ENCODE results near the gene CADPS. TPM values are rescaled to one million over a fixed set of nuclear protein-coding genes. Genes with fewer than 3 reads are reported as not detected.
A peak's percentile ranks its signal among the peaks of the same experiment; 100 is the strongest.

Gene CADPS
- total RNA-seq, 1 donor from 2014 or later: 1.3 TPM

GRCh38 chr3:62682826-62683225, 192.4 kb downstream of the CADPS start:
- FAIRE-seq (no peak), DNase-seq (ENCODE audit: low read depth) (no peak)
- H3K27me3 ChIP-seq (ENCODE audit: control insufficient read depth, insufficient read depth, low read length): no peaks in the 10 kb centered on the region
- no peaks in the 10 kb centered on the region for H3K36me3 ChIP-seq (ENCODE audit: control insufficient read depth, insufficient read depth, low read length)
- no peak overlapping the region for H3K4me3 ChIP-seq (ENCODE audit: low read depth, low read length)
- TF ChIP-seq CTCF (IDR thresholded peaks at IDR 0.05; ENCODE audit: insufficient read depth, low read length, severe bottlenecking): no peak

GRCh38 chr3:62679988-62680387, 195.2 kb downstream of the CADPS start:
- Histone ChIP-seq H3K36me3 (ENCODE audit: control insufficient read depth, insufficient read depth, low read length) (no peaks in the 10 kb centered on the region), H3K4me3 (ENCODE audit: low read depth, low read length) (no peak overlapping the region), H3K27me3 (ENCODE audit: control insufficient read depth, insufficient read depth, low read length) (no peaks in the 10 kb centered on the region)
- DNase-seq (ENCODE audit: low read depth) (peak; percentile 86), FAIRE-seq (peak; percentile 40)
- no peak for TF ChIP-seq CTCF (IDR thresholded peaks at IDR 0.05; ENCODE audit: insufficient read depth, low read length, severe bottlenecking)

- TF ChIP-seq CTCF (IDR thresholded peaks at IDR 0.05; ENCODE audit: insufficient read depth, low read length, severe bottlenecking): no peak
- no peak for DNase-seq (ENCODE audit: low read depth)
- Histone ChIP-seq H3K4me3 (ENCODE audit: low read depth, low read length) (no peak overlapping the region), H3K36me3 (ENCODE audit: control insufficient read depth, insufficient read depth, low read length) (no peaks in the 10 kb centered on the region), H3K27me3 (ENCODE audit: control insufficient read depth, insufficient read depth, low read length) (no peaks in the 10 kb centered on the region)
- FAIRE-seq: no peak
Measured at GRCh38 chr3:62678841-62679240, 196.4 kb downstream of the CADPS start.

GRCh38 chr3:62677926-62678325, 197.3 kb downstream of the CADPS start:
- FAIRE-seq: no peak
- no peak for TF ChIP-seq CTCF (IDR thresholded peaks at IDR 0.05; ENCODE audit: insufficient read depth, low read length, severe bottlenecking)

GRCh38 chr3:62676689-62677271, 198.4 kb downstream of the CADPS start:
- Histone ChIP-seq H3K36me3 (ENCODE audit: control insufficient read depth, insufficient read depth, low read length) (no peaks in the 10 kb centered on the region), H3K4me3 (ENCODE audit: low read depth, low read length) (no peak overlapping the region), H3K27me3 (ENCODE audit: control insufficient read depth, insufficient read depth, low read length) (no peaks in the 10 kb centered on the region)
- FAIRE-seq (no peak), DNase-seq (ENCODE audit: low read depth) (no peak)
- TF ChIP-seq CTCF (IDR thresholded peaks at IDR 0.05; ENCODE audit: insufficient read depth, low read length, severe bottlenecking): no peak

More at GRCh38 chr3:62677926-62678325, 197.3 kb downstream of the CADPS start:
- H3K4me3 ChIP-seq (ENCODE audit: low read depth, low read length): no peak overlapping the region
- no peaks in the 10 kb centered on the region for H3K27me3 ChIP-seq (ENCODE audit: control insufficient read depth, insufficient read depth, low read length)
- no peaks in the 10 kb centered on the region for H3K36me3 ChIP-seq (ENCODE audit: control insufficient read depth, insufficient read depth, low read length)
- DNase-seq (ENCODE audit: low read depth): no peak

- FAIRE-seq (no peak), DNase-seq (ENCODE audit: low read depth) (no peak)
- no peak overlapping the region for H3K4me3 ChIP-seq (ENCODE audit: low read depth, low read length)
- no peaks in the 10 kb centered on the region for H3K36me3 ChIP-seq (ENCODE audit: control insufficient read depth, insufficient read depth, low read length)
- no peaks in the 10 kb centered on the region for H3K27me3 ChIP-seq (ENCODE audit: control insufficient read depth, insufficient read depth, low read length)
- no peak for TF ChIP-seq CTCF (IDR thresholded peaks at IDR 0.05; ENCODE audit: insufficient read depth, low read length, severe bottlenecking)
Measured at GRCh38 chr3:62675492-62675891, 199.7 kb downstream of the CADPS start.

Measured in bronchial epithelial cell (primary cell).